Activated naive CD8-positive, alpha-beta T cell (primary cell): ENCODE measurements around the gene C8G.

Experiments
- H3K27ac Mint-ChIP-seq: one replicate; pipeline ENCODE4 v1.8.0; 2021; ENCODE audit warnings: mixed read lengths
- H3K27me3 Mint-ChIP-seq: one replicate; pipeline ENCODE4 v1.8.0; 2021; ENCODE audit warnings: mixed read lengths
- H3K36me3 Mint-ChIP-seq: one replicate; pipeline ENCODE4 v1.8.0; 2021; ENCODE audit warnings: mixed read lengths
- H3K4me1 Mint-ChIP-seq: one replicate; pipeline ENCODE4 v1.8.0; 2021; ENCODE audit warnings: low read depth, mixed read lengths
- H3K4me3 Mint-ChIP-seq: one replicate; pipeline ENCODE4 v1.8.0; 2021; ENCODE audit warnings: mild to moderate bottlenecking, mixed read lengths
- H3K9me3 Mint-ChIP-seq: one replicate; pipeline ENCODE4 v1.8.0; 2021; ENCODE audit warnings: low read depth, mixed read lengths

C8G gene

GRCh38 chr9:136962163-136962562 lies 17.1 kb downstream of the C8G start:
- Mint-ChIP-seq H3K9me3 (no peaks in the 10 kb centered on the region), H3K27ac (no peak overlapping the region), H3K36me3 (no peaks in the 10 kb centered on the region), H3K4me3 (no peak overlapping the region), H3K27me3 (no peaks in the 10 kb centered on the region), H3K4me1 (peaks cover 36% of the 10 kb centered on the region)

- Mint-ChIP-seq H3K36me3 (no peaks in the 10 kb centered on the region), H3K9me3 (no peaks in the 10 kb centered on the region), H3K4me3 (no peak overlapping the region), H3K27ac (no peak overlapping the region), H3K4me1 (peaks cover 36% of the 10 kb centered on the region), H3K27me3 (no peaks in the 10 kb centered on the region)
Measured at GRCh38 chr9:136962701-136963248, 17.7 kb downstream of the C8G start.

- H3K4me3 Mint-ChIP-seq = no peak overlapping the region
Measured at GRCh38 chr9:136963341-136963740, 18.3 kb downstream of the C8G start.

GRCh38 chr9:136963751-136964150 lies 18.7 kb downstream of the C8G start:
- H3K27ac Mint-ChIP-seq = no peak overlapping the region
- H3K4me1 Mint-ChIP-seq = peaks cover 36% of the 10 kb centered on the region
- no peaks in the 10 kb centered on the region for H3K9me3 Mint-ChIP-seq

More at GRCh38 chr9:136963341-136963740, 18.3 kb downstream of the C8G start:
- peaks cover 36% of the 10 kb centered on the region for H3K4me1 Mint-ChIP-seq
- H3K27ac Mint-ChIP-seq = no peak overlapping the region
- H3K9me3 Mint-ChIP-seq = no peaks in the 10 kb centered on the region
- H3K27me3 Mint-ChIP-seq = no peaks in the 10 kb centered on the region
- no peaks in the 10 kb centered on the region for H3K36me3 Mint-ChIP-seq

GRCh38 chr9:136964171-136964689 lies 19.2 kb downstream of the C8G start:
- no peaks in the 10 kb centered on the region for H3K9me3 Mint-ChIP-seq
- H3K36me3 Mint-ChIP-seq = no peaks in the 10 kb centered on the region
- no peaks in the 10 kb centered on the region for H3K27me3 Mint-ChIP-seq
- H3K4me1 Mint-ChIP-seq = peaks cover 34% of the 10 kb centered on the region
- no peak overlapping the region for H3K27ac Mint-ChIP-seq
- H3K4me3 Mint-ChIP-seq = no peak overlapping the region

More at GRCh38 chr9:136963751-136964150, 18.7 kb downstream of the C8G start:
- no peak overlapping the region for H3K4me3 Mint-ChIP-seq
- no peaks in the 10 kb centered on the region for H3K36me3 Mint-ChIP-seq
- H3K27me3 Mint-ChIP-seq = no peaks in the 10 kb centered on the region

- Mint-ChIP-seq H3K27me3 (no peaks in the 10 kb centered on the region), H3K9me3 (no peaks in the 10 kb centered on the region), H3K27ac (peak overlapping the region; percentile 28), H3K4me1 (peaks cover 33% of the 10 kb centered on the region), H3K4me3 (peak overlapping the region; percentile 53), H3K36me3 (no peaks in the 10 kb centered on the region)
Measured at GRCh38 chr9:136964833-136965422, 19.9 kb downstream of the C8G start.

- H3K36me3 Mint-ChIP-seq = no peaks in the 10 kb centered on the region
- H3K4me1 Mint-ChIP-seq = peaks cover 24% of the 10 kb centered on the region
- H3K9me3 Mint-ChIP-seq = no peaks in the 10 kb centered on the region
- H3K4me3 Mint-ChIP-seq = peak overlapping the region; percentile 83
- no peaks in the 10 kb centered on the region for H3K27me3 Mint-ChIP-seq
- peak overlapping the region; percentile 48 for H3K27ac Mint-ChIP-seq
Measured at GRCh38 chr9:136965771-136966484, 20.9 kb downstream of the C8G start.

GRCh38 chr9:136968333-136969127 lies 23.5 kb downstream of the C8G start:
- Mint-ChIP-seq H3K9me3 (no peaks in the 10 kb centered on the region), H3K27me3 (no peaks in the 10 kb centered on the region), H3K36me3 (no peaks in the 10 kb centered on the region), H3K4me1 (peaks cover 17% of the 10 kb centered on the region), H3K27ac (no peak overlapping the region), H3K4me3 (no peak overlapping the region)

- H3K4me1 Mint-ChIP-seq = peaks cover 17% of the 10 kb centered on the region
- H3K27me3 Mint-ChIP-seq = no peaks in the 10 kb centered on the region
- no peaks in the 10 kb centered on the region for H3K9me3 Mint-ChIP-seq
- no peak overlapping the region for H3K4me3 Mint-ChIP-seq
- H3K36me3 Mint-ChIP-seq = no peaks in the 10 kb centered on the region
- H3K27ac Mint-ChIP-seq = no peak overlapping the region
Measured at GRCh38 chr9:136969150-136969549, 24.1 kb downstream of the C8G start.

- H3K4me3 Mint-ChIP-seq = no peak overlapping the region
- H3K4me1 Mint-ChIP-seq = peaks cover 14% of the 10 kb centered on the region
- H3K27ac Mint-ChIP-seq = no peak overlapping the region
- H3K27me3 Mint-ChIP-seq = no peaks in the 10 kb centered on the region
- no peaks in the 10 kb centered on the region for H3K36me3 Mint-ChIP-seq
- no peaks in the 10 kb centered on the region for H3K9me3 Mint-ChIP-seq
Measured at GRCh38 chr9:136969774-136970173, 24.7 kb downstream of the C8G start.

- H3K4me1 Mint-ChIP-seq = peaks cover 18% of the 10 kb centered on the region
- H3K36me3 Mint-ChIP-seq = no peaks in the 10 kb centered on the region
- H3K4me3 Mint-ChIP-seq = no peak overlapping the region
- H3K27me3 Mint-ChIP-seq = no peaks in the 10 kb centered on the region
- no peak overlapping the region for H3K27ac Mint-ChIP-seq
- no peaks in the 10 kb centered on the region for H3K9me3 Mint-ChIP-seq
Measured at GRCh38 chr9:136970361-136970760, 25.3 kb downstream of the C8G start.

GRCh38 chr9:136971746-136972145 lies 26.7 kb downstream of the C8G start:
- Mint-ChIP-seq H3K4me3 (no peak overlapping the region), H3K36me3 (no peaks in the 10 kb centered on the region), H3K9me3 (no peaks in the 10 kb centered on the region), H3K27ac (no peak overlapping the region), H3K4me1 (peaks cover 13% of the 10 kb centered on the region), H3K27me3 (no peaks in the 10 kb centered on the region)

- Mint-ChIP-seq H3K36me3 (no peaks in the 10 kb centered on the region), H3K4me1 (peaks cover 13% of the 10 kb centered on the region), H3K4me3 (no peak overlapping the region), H3K9me3 (no peaks in the 10 kb centered on the region), H3K27ac (no peak overlapping the region), H3K27me3 (no peaks in the 10 kb centered on the region)
Measured at GRCh38 chr9:136972335-136972734, 27.3 kb downstream of the C8G start.

GRCh38 chr9:136972743-136973142 lies 27.7 kb downstream of the C8G start:
- Mint-ChIP-seq H3K9me3 (no peaks in the 10 kb centered on the region), H3K36me3 (no peaks in the 10 kb centered on the region), H3K27me3 (no peaks in the 10 kb centered on the region), H3K4me3 (no peak overlapping the region), H3K4me1 (peaks cover 13% of the 10 kb centered on the region), H3K27ac (no peak overlapping the region)
